C4-2B (cell line): ENCODE results near the gene NCSTN.
A peak's percentile ranks its signal among the peaks of the same experiment; 100 is the strongest.

ENCODE experiments used
- H3K27ac ChIP-seq: fragments of 450-650 bp; 2 replicates; pipeline ENCODE4 v1.5.1; 2017
- ZFX ChIP-seq: fragments of 450-650 bp; IDR thresholded peaks from 2 replicates; pipeline ENCODE4 v1.6.1; 2017
- TF ChIP-seq, protein P1 (sequence below): fragments of 450-650 bp; conservative IDR thresholded peaks from 2 replicates; pipeline ENCODE4 v1.5.1; 2017; ENCODE audit warnings: mild to moderate bottlenecking

NCSTN gene

DNA sequence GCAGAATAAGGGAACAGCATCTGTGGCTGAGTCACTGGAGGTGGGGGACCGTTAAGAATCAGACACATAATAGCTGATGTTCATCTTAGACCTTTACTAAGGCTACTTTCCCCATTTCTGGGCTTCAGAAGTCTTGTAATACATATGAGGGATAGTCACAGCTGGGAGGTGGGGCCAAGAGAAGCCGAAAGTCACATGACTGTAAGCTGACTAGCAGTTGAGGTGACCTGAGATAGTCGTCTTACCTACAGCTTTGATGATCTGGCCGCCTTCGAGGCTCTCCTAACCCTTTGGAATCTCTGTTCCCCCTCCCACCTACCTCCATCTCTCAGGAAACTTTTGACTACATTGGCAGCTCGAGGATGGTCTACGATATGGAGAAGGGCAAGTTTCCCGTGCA is 9.4 kb downstream of the NCSTN start:
- TF ChIP-seq, protein P1, sequence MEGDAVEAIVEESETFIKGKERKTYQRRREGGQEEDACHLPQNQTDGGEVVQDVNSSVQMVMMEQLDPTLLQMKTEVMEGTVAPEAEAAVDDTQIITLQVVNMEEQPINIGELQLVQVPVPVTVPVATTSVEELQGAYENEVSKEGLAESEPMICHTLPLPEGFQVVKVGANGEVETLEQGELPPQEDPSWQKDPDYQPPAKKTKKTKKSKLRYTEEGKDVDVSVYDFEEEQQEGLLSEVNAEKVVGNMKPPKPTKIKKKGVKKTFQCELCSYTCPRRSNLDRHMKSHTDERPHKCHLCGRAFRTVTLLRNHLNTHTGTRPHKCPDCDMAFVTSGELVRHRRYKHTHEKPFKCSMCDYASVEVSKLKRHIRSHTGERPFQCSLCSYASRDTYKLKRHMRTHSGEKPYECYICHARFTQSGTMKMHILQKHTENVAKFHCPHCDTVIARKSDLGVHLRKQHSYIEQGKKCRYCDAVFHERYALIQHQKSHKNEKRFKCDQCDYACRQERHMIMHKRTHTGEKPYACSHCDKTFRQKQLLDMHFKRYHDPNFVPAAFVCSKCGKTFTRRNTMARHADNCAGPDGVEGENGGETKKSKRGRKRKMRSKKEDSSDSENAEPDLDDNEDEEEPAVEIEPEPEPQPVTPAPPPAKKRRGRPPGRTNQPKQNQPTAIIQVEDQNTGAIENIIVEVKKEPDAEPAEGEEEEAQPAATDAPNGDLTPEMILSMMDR = no peak
- no peak for TF ChIP-seq ZFX
- H3K27ac ChIP-seq = no peak overlapping the region

DNA sequence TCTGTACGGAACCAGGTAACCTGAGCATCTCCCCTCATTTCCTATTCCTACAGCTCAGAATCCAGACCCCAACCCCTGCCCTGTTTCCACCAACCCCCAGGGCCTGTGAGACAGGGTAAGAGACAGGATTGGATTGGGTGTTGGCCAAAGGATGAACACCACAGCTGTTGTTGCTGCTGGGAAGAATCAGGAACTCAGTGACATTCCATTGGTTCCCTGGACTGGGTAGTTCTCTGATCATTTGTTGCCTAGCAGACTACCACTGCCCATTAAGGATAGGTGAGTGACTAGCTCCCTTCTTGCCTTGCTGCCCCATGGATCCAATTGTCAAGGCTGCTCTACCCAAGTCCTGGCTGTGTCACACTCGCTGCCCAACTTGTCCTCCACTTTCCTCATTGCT is 10.0 kb downstream of the NCSTN start:
- TF ChIP-seq, protein P1 = no peak
- no peak for TF ChIP-seq ZFX
- no peak overlapping the region for H3K27ac ChIP-seq

DNA sequence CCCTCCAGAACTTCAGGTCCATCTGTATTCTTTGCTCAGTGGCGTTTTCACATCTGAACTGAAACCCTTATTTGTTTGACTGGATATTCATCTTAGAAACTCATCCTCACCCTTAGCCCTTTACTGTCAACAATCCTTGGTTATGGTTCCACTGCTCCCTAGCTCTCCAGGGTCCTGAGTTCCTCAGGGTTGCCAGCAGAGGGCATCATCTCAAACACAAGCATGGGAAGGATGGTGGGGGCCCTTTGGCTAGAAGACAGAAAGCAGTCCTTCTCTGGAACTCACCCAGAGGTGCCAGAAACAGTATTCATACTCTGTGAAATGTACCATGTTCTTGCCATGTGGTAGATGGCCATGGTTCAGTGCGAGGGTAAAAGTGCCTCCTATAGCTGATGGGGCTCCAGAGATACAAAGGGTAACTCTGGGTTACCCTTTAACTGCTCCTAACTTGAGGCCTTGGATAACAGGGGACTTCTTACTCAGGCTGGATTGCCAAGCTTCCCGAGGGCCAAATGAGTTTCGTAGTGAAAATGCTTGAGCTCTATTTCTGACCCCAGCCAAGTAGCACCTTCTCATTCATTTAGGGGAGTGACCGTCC is 11.3 kb downstream of the NCSTN start:
- no peak overlapping the region for H3K27ac ChIP-seq
- TF ChIP-seq, protein P1 = peak; percentile 60
- TF ChIP-seq ZFX = no peak

DNA sequence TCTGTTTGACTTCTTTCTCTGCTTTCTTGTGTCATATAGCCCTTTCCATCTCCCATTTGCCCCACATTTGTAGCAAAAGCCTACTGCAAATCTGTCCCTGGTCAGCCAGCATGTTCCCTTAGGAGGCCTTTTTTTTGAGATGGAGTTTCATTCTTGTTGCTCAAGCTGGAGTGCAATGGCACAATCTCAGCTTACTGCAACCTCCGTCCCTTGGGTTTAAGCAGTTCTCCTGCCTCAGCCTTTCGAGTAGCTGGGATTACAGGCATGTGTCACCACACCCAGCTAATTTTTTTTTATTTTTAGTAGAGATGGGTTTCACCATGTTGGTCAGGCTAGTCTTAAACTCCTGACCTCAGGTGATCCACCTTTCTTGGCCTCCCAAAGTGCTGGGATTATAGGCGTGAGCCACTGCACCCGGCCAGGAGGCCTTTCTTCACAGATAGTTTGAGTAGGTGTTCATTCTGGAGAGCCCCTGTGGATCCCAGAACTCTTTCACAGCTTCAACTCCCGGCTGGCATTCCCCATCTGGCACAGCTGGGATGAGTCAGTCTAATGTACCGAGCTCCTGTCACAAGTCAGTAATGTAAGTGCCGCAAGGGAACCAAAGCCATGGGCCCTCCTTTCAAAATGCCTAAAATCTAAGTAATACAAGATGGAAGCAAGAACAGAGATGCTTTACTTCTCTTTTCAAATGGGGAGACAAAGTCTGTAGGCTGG is 14.3 kb downstream of the NCSTN start:
- no peak overlapping the region for H3K27ac ChIP-seq
- TF ChIP-seq ZFX = no peak
- TF ChIP-seq, protein P1 = no peak

DNA sequence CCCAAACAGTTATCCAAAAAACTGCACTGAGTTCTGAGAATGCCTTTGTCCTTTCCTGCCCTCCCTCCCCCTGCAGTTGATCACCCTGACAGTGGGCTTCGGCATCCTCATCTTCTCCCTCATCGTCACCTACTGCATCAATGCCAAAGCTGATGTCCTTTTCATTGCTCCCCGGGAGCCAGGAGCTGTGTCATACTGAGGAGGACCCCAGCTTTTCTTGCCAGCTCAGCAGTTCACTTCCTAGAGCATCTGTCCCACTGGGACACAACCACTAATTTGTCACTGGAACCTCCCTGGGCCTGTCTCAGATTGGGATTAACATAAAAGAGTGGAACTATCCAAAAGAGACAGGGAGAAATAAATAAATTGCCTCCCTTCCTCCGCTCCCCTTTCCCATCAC is 14.9 kb downstream of the NCSTN start:
- TF ChIP-seq, protein P1 = no peak
- no peak for TF ChIP-seq ZFX
- H3K27ac ChIP-seq = no peak overlapping the region

DNA sequence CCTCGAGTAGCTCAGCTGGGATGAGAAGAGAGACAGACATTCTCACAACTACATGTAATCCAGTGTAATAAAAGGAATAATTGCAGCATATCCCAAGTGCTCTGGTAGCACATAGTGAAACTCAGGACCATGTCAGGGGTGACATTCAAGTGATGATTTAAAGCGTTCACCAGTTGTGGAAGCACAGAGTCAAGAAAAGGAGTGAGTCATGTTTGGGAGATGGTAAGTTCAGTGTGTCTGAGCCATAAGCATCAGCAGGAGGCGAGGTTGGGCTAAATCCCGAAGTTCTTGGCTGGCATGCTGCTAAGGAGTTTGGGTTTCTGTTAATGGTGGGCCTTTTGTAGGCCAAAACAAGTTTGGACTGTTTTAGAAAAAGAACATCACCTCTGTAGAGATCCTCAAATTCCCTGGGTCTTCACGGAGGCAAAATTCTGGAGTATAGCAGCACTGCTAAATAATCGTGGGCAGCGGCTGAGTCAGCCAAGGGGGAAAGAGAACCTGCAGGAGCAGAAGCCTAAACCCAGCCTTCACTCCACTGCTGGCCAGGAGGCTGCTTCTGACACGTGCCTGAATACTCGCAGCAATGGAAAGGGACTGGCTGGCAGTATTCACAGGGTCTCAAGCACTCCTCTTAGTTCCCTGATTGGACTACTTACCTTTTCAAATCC is 16.5 kb downstream of the NCSTN start:
- TF ChIP-seq ZFX = no peak
- TF ChIP-seq, protein P1 = no peak
- no peak overlapping the region for H3K27ac ChIP-seq

DNA sequence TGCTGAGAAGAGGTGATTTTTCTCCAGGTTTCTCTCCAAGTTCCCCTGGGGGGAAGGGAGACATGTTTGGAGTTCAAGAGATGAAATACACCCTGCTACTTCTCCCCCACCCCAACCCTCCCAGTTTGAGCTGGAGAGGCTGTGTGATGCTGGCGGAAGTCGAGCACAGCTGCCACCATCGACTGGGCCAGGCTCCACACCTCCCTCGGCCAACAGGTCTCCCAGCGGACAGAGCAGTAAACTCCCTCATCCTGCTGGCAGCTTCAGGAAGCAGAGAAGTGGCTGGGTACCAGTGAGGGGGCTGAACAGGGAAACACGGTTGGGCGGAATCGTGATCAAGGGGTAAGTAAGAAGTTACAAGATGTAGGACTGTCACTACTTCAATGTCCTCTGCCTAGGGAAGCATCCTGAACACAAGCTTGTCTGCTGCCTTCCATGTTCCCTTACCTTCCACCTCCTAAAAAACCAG is 17.1 kb downstream of the NCSTN start:
- TF ChIP-seq, protein P1 = no peak
- no peak for TF ChIP-seq ZFX
- no peak overlapping the region for H3K27ac ChIP-seq
